ENCODE results near the gene LRP5. TPM values are rescaled to one million over a fixed set of nuclear protein-coding genes. Genes with fewer than 3 reads are reported as not detected.

The LRP5 gene
- total and polyA plus RNA-seq, 8 donors: 11.8 to 152 (median 44.2) TPM

DNA sequence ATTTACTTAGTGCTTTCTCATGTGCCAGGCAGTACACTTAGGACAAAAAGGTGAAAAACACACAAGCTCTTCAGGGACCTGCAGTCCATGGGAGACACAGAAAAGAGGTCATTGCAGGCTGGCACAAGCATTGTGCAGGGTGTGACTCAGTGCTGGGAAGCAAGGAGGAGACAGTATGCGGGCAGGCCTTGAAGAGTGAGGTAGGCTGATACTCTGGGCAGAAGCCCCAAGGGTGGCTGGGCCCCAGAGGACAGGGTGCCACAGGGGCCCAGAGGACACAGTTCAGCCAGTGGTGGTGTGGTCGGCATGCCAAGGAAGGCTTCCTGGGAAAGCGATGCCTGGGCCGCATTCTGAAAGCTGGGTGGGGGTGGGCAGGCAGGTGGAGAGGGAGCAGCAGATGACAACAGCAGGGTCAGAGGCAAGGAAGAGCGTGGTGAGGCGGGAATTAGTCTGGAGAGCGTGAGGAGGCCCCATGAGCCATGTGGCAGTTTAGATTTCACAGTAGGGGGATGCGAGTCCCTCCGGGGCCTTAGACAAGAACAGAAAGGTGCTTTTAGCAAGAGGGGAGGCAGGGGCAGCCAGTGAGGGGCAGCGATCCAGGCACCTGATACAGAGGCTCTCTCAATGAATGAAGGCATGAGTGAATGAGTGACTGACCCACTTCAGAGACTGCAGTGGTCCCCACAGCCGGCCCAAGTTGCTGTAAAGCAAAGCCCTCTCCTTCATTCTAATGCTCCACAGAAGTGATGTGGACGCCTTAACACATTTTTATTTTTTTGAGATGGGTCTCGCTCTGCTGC, 47.5 kb upstream of the LRP5 start:
- Histone ChIP-seq H3K27me3 (no peaks in the 10 kb centered on the region), H3K9me3 (no peaks in the 10 kb centered on the region), H3K27ac (peak overlapping the region in 2 of 5 donors; percentile 5 to 32), H3K36me3 (peaks cover 43 to 77% (median 77%) of the 10 kb centered on the region in 4 donors), H3K4me1 (peaks cover 14 to 45% (median 40%) of the 10 kb centered on the region in 4 donors), H3K4me3 (no peak overlapping the region)
- 88 to 93% (median 90%) methylated on average over 13 of the region's 13 CpGs for WGBS, 5 donors
- intact Hi-C loops (cut with DNase I; ENCODE audit: low total_unique reads): loop anchor here (10.0 kb wide), 1 partner anchor 120 kb away; no protein-coding TSS in a partner anchor
- TF ChIP-seq POLR2AphosphoS5 (IDR thresholded peaks at IDR 0.05) (no peak), POLR2A (IDR thresholded peaks at IDR 0.05) (no peak), EP300 (IDR thresholded peaks at IDR 0.05) (no peak)
- TF ChIP-seq, protein P1, sequence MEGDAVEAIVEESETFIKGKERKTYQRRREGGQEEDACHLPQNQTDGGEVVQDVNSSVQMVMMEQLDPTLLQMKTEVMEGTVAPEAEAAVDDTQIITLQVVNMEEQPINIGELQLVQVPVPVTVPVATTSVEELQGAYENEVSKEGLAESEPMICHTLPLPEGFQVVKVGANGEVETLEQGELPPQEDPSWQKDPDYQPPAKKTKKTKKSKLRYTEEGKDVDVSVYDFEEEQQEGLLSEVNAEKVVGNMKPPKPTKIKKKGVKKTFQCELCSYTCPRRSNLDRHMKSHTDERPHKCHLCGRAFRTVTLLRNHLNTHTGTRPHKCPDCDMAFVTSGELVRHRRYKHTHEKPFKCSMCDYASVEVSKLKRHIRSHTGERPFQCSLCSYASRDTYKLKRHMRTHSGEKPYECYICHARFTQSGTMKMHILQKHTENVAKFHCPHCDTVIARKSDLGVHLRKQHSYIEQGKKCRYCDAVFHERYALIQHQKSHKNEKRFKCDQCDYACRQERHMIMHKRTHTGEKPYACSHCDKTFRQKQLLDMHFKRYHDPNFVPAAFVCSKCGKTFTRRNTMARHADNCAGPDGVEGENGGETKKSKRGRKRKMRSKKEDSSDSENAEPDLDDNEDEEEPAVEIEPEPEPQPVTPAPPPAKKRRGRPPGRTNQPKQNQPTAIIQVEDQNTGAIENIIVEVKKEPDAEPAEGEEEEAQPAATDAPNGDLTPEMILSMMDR (IDR thresholded peaks at IDR 0.05): no peak
- no peak for DNase-seq

DNA sequence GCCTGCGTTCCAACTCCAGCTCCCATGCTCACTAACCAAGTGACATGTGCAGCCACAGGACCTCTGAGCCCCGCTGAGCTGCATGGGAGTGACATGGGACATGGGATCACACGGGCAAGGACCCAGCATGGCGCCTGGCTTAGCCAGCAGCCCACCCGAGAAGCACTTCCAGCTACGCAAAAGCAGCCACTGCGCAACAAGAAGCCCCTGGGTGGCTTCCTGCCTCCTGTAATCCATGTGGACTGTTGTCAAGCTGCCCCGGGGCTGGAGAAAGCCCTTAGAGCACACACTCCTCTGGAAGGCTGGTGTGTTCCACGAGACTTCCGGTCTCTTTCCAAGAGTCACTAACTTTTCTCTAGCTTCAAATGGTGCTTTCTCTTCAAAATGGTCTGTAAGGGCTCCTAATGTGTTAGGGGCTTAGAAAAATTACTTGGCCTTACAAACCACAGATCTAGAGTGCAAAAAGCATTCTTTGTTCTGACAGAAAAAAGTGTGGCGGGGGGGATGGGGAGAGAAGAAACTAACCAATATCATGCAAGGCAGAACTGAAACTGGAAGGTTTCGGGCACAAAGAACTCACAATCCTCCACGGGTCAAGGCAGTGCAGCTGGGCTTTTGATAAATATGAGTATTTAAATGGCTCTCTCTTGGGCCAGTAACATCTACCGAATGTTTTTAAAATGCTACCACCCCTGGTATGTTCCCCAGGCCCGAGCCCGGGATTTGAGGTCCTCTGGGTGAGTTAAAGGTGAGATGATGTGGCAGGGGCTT, 46.1 kb upstream of the LRP5 start:
- DNase-seq: peak in 1 of 2 donors; percentile 46
- peak overlapping the region in 3 of 5 donors; percentile 14 to 51 (median 22) for H3K27ac ChIP-seq

DNA sequence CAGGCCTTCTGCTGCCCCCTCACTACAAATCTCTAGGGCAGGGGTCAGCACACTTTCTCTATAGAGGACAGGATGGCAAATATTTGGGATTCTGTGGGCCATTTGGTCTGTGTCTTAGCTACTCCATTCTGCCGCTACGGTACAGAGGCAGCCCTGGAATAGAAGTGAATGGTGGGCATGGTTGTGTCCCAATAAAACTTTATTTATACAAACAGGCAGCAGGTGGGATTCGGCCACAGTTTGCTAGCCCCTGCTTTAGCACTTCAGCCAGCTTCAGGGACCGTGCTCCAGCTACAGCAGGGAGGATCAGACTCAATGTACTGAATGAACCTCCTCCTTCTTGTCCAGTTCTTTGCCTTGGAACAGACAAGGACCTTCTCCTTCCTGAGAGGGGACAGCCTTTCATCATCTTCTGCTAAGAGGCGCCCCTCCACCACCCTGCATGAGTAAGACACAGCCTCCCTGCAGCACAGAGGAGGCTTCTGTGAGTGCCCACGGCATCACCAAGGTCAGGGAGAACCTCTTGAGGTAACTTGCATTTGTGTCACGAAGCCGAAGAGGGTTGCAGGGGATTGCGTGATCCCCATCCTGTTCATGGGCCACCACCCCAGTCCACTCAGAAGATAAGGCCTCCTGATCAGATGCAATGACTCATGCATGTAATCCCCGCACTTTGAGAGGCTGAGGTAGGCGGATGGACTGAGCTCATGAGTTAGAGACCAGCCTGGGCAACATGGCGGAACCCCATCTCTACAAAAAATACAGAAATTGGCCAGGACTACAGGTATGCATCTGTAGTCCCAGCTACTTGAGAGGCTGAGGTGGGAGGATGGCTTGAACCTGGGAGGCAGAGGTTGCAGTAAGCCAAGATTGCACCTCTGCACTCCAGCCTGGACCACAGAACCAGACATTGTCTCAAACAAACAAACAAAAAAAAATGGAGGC, 45.2 kb upstream of the LRP5 start:
- H3K27me3 ChIP-seq: no peaks in the 10 kb centered on the region
- DNase-seq: no peak
- H3K4me1 ChIP-seq: peaks cover 27 to 60% (median 56%) of the 10 kb centered on the region in 4 donors
- WGBS, 5 donors: 91 to 94% (median 93%) methylated on average over 11 to 12 of the region's 12 CpGs
- intact Hi-C loops (cut with DNase I; ENCODE audit: low total_unique reads): loop anchor here (10.0 kb wide), 1 partner anchor 118 kb away; no protein-coding TSS in a partner anchor
- no peak overlapping the region for H3K4me3 ChIP-seq
- TF ChIP-seq, protein P1 (IDR thresholded peaks at IDR 0.05): no peak
- no peak for TF ChIP-seq POLR2A (IDR thresholded peaks at IDR 0.05)
- no peak for TF ChIP-seq EP300 (IDR thresholded peaks at IDR 0.05)
- no peak for TF ChIP-seq POLR2AphosphoS5 (IDR thresholded peaks at IDR 0.05)
- peak overlapping the region in 3 of 5 donors; percentile 4 to 51 (median 14) for H3K27ac ChIP-seq
- H3K9me3 ChIP-seq: no peaks in the 10 kb centered on the region
- H3K36me3 ChIP-seq: peaks cover 29 to 58% (median 57%) of the 10 kb centered on the region in 4 donors

More for the DNA sequence above, 46.1 kb upstream of the LRP5 start:
- Histone ChIP-seq H3K36me3 (peaks cover 38 to 67% (median 66%) of the 10 kb centered on the region in 4 donors), H3K4me1 (peaks cover 27 to 58% (median 54%) of the 10 kb centered on the region in 4 donors), H3K9me3 (no peaks in the 10 kb centered on the region), H3K27me3 (no peaks in the 10 kb centered on the region), H3K4me3 (no peak overlapping the region)
- 79 to 89% (median 84%) methylated on average over 14 to 16 of the region's 16 CpGs for WGBS, 5 donors
- intact Hi-C loops (cut with DNase I; ENCODE audit: low total_unique reads): loop anchor here (10.0 kb wide), 1 partner anchor 118 kb away; no protein-coding TSS in a partner anchor
- TF ChIP-seq POLR2AphosphoS5 (IDR thresholded peaks at IDR 0.05): no peak
- TF ChIP-seq, protein P1 (IDR thresholded peaks at IDR 0.05): no peak
- no peak for TF ChIP-seq POLR2A (IDR thresholded peaks at IDR 0.05)
- TF ChIP-seq EP300 (IDR thresholded peaks at IDR 0.05): no peak
